H54 (cell line): ENCODE measurements around the gene MARCHF9.
"Not testable (repeated sequence)": the region's sequence is repeated elsewhere in the genome, so short reads cannot be mapped to it uniquely, and the experiment has no call there.

Source experiments
- DNase-seq: peaks from one replicate; pipeline ENCODE4 v3.0.0; 2011; ENCODE audit warnings: low spot score, mixed read lengths; ENCODE audit not compliant: insufficient read length
- FAIRE-seq: peaks from 3 replicates; lab custom pipeline; 2011; peaks lifted over from hg19 to GRCh38; lab: Jason Lieb, UNC
- POLR2A ChIP-seq: IDR thresholded peaks from 2 replicates; pipeline ENCODE4 v1.6.1; 2011; ENCODE audit warnings: low read depth, mild to moderate bottlenecking, low read length

MARCHF9 gene, protein sequence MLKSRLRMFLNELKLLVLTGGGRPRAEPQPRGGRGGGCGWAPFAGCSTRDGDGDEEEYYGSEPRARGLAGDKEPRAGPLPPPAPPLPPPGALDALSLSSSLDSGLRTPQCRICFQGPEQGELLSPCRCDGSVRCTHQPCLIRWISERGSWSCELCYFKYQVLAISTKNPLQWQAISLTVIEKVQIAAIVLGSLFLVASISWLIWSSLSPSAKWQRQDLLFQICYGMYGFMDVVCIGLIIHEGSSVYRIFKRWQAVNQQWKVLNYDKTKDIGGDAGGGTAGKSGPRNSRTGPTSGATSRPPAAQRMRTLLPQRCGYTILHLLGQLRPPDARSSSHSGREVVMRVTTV

DNA sequence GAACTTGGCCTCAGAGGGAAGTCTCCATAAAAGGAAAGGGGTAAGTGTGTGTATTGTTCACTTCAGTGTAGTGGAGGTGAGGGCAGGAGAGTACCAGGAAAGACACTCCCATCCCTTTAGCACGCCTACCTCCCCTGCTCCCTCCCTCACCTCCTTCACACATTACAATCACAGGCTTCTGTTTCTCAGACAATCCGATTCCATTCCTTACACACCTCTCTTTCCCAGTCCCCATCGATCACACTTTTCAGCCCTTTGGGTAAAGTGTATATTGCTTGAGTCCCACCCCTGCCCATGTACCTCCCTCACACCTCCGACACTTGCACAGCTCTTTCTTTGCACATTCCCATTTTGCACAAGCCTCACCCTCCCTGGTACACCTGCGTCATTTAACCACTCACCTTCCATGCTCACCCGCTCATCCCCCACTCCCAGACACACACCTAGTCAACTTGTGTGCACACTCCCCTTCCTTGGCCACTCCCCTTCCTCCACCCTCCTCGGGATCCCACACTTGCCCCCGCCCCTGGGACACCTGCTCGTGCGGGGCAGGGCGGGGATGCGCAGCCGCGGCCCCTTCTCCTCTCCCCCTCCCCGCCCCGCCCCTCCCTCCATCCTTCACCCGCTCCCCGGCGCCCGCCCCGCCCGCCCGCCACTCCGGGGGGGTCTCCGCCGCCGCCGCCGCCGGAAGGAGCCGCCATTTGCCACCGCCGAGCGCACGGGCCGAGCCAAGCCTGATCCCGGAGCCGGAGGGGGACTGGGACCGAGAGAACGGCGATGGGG lies at the start of gene MARCHF9:
Gene MARCHF9, plus strand, starts transcription at position 693 of the 783 bp plus-strand sequence. CDS start 426 bp downstream, outside the sequence.
- DNase-seq (peak; percentile 83), FAIRE-seq (no peak)
- TF ChIP-seq POLR2A: no peak

DNA sequence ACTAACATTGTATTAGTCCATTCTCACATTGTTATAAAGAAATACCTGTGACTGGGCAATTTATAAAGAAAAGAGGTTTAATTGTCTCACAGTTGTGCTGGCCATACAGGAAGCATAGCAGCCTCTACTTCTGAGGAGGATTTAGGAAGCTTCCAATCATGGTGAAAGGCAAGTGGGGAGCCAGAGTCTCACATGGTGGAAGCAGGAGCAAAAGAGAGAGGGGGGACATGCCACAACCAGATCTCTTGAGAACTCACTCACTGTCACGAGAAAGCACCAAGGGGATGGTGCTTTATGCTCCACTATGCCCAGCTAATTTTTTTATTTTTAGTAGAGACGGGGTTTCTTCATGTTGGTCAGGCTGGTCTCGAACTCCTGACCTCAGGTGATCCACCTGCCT lies 47.7 kb upstream of the MARCHF9 start:
- no peak for TF ChIP-seq POLR2A
- FAIRE-seq (no peak), DNase-seq (no peak)

DNA sequence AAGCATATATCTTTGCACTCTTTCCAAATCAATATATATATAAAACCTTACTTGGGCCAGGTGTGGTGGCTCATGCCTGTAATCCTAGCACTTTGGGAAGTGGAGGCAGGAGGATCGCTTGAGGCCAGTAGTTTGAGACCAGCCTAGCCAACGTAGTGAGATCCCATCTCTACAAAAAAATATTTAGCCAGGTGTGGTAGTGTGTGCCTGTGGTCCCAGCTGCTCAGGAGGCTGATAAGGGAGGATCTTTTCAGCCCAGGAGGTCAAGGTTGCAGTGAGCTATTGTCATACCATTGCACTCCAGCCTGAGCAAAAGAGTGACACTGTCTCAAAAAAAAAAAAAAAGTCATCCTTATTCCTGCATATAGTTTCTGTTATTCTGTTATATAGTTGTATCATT lies 46.6 kb upstream of the MARCHF9 start:
- no peak for TF ChIP-seq POLR2A
- DNase-seq (no peak), FAIRE-seq (no peak)

DNA sequence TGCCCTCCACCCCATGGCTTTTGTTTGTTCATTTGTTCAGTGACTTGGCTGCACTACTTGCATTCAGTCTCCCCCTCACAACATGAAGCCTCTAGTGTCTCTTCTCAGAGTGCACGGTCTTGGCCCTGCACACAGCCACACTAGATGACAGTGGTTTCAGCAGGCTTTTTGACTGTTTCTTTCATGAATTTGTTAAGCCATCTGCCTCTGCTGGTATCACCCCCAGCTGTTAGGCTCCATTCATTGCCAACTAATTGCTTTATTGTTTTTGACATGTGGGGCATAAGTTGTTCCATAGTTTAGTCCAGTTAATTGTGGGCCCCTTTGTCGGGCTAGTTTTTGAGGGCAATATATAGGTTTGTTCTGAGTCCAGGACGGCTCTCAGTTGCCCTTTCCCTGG lies 42.2 kb upstream of the MARCHF9 start:
- no peak for FAIRE-seq

DNA sequence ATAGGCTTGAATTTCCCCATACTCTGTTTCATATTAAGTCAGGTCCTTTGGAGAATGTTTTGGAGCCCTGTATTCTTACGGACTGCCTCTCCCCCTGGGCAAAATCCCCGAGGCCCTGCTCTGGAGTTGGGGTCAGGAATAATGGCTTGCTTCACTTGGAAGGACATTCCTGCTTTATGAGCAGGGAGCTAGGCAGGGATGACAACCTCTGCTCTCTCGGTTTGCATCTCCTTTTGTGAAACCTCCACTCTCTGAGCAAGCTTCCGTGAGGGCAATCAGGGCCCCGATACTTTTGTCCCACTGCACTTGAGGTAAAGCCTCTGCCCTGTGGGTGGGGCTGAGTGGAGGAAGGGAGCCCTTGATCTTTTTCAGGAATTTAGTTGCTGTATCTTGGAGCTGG lies 41.7 kb upstream of the MARCHF9 start:
- TF ChIP-seq POLR2A: no peak
- FAIRE-seq (no peak), DNase-seq (no peak)

More for the DNA sequence above, 42.2 kb upstream of the MARCHF9 start:
- DNase-seq: no peak
- TF ChIP-seq POLR2A: no peak

DNA sequence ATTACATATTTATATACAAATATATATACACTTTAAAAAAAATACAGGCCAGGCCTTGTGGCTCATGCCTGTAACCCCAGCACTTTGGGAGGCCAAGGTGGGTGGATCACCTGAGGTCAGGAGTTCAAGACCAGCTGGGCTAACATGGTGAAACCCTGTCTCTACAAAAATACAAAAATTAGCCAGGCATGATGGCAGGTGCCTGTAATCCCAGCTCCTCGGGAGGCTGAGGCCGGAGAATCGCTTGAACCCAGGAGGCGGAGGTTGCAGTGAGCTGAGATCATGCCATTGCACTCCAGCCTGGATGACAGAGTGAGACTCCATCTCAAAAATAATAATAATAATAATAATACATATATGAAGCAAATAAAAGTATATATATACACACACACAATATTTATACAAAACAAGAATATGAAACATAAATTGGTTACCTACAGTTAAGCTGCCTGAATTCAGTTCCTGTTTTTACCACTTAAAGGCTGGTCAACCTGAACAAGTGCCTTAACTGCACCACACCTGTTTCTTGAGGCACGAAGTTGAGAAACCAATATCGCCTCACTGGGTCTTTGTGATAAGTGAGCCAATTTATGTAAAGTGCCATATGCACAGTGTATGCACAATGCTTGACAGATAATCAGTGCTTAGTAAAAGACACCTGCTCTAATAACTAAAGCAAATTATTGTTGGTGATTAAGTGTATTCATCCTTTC lies 39.7 kb upstream of the MARCHF9 start:
- not testable (repeated sequence) for DNase-seq, FAIRE-seq

DNA sequence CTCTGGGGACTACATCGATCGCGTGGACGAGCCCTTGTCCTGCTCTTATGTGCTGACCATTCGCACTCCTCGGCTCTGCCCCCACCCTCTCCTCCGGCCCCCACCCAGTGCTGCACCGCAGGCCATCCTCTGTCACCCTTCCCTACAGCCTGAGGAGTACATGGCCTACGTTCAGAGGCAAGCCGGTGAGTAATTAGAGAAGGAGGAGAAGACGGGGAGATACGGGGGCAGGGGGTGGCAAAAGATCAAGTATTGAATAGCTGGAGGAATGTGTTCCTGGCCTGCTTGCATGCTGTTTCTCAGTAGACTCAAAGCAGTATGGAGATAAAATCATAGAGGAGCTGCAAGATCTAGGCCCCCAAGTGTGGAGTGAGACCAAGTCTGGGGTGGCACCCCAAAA lies 39.1 kb upstream of the MARCHF9 start:
- TF ChIP-seq POLR2A: no peak
- no peak for DNase-seq
- FAIRE-seq: no peak

DNA sequence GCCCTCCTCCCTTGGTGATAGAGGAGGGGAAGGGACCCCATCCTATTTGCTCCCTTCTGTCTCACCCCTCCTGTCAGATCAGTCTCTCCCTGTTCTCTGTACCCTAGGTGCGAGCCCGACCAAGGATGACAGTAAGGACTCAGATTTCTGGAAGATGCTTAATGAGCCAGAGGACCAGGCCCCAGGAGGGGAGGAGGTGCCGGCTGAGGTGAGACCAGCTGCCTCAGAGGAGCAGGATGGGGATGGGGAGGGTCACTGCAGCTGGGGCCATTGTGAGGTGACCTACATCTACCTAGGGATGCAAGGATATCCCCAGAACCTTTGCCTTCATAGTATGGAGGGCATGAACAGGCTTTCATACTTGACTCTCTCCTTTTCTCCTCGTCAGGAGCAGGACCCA lies 38.6 kb upstream of the MARCHF9 start:
- FAIRE-seq (no peak), DNase-seq (no peak)
- no peak for TF ChIP-seq POLR2A

DNA sequence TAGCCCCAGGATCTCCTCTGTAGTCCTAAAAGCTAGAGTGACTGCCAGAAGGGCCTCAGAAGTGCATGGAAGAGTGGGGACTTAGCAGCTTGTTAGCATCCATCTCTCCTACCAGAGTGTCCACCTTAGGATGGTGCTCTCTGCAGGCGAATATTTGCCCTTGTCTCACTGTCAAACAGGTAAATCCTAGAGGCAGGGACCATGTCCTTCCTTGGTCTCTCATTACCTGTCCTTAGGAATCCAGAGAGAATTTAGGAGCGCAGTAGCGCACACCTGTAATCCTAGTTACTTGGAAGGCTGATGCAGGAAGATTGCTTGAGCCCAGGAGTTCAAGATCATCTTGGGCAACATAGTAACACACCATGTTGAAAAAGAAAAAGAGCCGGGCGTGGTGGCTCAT lies 37.8 kb upstream of the MARCHF9 start:
- FAIRE-seq (no peak), DNase-seq (no peak)
- no peak for TF ChIP-seq POLR2A

DNA sequence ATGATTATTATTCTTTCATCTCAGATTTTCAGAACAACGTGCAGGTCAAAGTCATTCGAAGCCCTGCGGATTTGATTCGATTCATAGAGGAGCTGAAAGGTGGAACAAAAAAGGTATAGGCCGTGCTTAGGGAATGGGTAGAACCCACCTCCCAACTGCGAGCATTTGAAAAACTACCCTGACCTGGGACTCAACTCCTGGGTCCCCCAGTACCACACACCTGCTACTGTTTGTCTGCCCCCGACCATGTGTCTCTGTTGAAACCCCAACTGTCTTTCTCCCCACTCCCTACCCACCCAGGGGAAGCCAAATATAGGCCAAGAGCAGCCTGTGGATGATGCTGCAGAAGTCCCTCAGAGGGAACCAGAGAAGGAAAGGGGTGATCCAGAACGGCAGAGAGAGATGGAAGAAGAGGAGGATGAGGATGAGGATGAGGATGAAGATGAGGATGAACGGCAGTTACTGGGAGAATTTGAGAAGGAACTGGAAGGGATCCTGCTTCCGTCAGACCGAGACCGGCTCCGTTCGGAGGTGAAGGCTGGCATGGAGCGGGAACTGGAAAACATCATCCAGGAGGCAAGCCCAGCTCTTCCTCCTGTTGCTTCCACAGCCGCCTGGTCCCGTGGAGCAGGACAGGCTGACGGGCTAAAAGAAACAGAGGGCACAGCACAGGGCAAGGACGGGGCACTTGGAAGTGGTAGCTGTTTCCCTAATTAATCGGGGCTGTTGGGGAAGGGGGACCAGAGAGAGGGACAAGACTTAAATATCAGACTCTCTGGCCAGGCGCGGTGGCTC lies 36.9 kb upstream of the MARCHF9 start:
- no peak for TF ChIP-seq POLR2A
- FAIRE-seq (no peak), DNase-seq (no peak)

DNA sequence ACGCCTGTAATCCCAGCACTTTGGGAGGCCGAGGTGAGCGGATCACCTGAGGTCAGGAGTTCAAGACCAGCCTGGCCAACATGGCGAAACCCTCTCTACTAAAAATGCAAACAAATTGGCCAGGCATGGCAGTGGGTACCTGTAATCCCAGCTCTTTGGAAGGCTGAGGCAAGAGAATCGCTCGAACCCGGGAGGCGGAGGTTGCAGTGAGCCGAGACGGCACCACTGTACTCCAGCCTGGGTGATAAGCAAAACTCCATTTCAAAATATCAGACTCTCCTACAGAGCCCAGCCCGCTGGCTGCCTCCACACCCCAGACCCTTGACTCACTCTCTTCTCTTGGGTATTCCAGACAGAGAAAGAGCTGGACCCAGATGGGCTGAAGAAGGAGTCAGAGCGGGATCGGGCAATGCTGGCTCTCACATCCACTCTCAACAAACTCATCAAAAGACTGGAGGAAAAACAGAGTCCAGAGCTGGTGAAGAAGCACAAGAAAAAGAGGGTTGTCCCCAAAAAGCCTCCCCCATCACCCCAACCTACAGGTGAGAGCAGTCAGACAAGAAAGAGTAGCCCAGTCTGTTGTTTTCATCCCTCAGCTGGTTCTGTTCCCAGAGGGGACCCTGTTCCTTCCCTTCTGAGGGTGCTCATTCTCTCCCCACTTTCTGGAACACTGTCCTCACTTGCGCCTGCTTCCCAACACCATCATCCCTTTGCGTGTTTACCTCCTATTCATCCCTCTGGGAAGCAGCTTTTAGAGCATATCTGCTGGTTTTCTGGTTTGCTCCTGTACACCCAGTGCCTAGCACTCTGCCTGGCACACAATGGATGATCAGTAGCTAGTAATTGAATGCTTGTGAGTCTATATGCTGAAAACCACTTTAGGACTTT lies 36.0 kb upstream of the MARCHF9 start:
- TF ChIP-seq POLR2A: no peak
- DNase-seq (no peak), FAIRE-seq (no peak)

DNA sequence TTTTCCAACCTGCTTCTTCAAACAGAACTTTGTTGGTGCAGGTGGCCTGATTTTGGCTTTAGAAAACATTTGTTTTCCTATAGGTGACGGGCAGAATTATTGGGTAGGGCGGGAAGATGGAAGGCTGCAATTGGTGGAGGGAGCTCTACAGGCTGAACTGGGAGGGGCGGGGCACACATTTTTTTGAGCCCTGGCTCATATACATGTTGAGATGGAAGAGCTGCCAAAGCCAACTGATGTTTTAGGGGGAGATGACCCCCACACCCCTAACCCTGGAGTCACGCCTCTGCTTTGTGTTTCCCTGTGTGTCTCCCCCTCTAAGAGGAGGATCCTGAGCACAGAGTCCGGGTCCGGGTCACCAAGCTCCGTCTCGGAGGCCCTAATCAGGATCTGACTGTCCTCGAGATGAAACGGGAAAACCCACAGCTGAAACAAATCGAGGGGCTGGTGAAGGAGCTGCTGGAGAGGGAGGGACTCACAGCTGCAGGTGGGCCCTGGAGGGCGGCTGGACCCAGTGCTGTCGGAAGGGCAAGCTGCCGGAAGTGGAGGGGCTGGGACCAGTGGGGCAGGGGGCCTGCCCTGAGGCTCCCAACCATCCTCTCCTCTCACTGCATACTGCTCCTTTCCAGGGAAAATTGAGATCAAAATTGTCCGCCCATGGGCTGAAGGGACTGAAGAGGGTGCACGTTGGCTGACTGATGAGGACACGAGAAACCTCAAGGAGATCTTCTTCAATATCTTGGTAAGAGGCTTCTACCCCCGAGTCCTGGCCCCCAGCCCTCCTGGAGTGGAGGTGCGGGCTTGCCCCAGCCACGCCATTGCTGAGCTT lies 34.9 kb upstream of the MARCHF9 start:
- no peak for DNase-seq
- FAIRE-seq: no peak
- no peak for TF ChIP-seq POLR2A
